HEK293 (cell line): ENCODE results near the gene NF2.
"Not testable (repeated sequence)": the region's sequence is repeated elsewhere in the genome, so short reads cannot be mapped to it uniquely, and the experiment has no call there.

Experiments
- CTCF ChIA-PET: fragments of 350-600 bp; formaldehyde crosslinking; extraction: SDS; loops from one replicate; lab custom pipeline; 2021; ENCODE audit warnings: antibody characterized with exemption; lab: Yijun Ruan, JAX
- POLR2A ChIA-PET: fragments of 300-600 bp; formaldehyde crosslinking; extraction: SDS; loops from one replicate; lab custom pipeline; 2020; ENCODE audit warnings: antibody characterized with exemption, inconsistent platforms; lab: Yijun Ruan, JAX
- H3K27ac ChIP-seq: fragments of 200-500 bp; sonication (Bioruptor generic); 2 replicates; pipeline ENCODE4 v1.5.1; 2014; ENCODE audit warnings: low read depth, low read length, control low read depth, inconsistent platforms; ENCODE audit errors: extremely low read depth
- H3K36me3 ChIP-seq, 2 experiments: fragments of 200-500 bp in 1 of 2; sonication (Bioruptor generic) in 1 of 2; 1 replicate in 1 of 2; 2 replicates in 1 of 2; pipeline ENCODE4 v1.5.1; 2014 to 2017; ENCODE audit warnings: inconsistent platforms in 2 of 2, low read length in 2 of 2; ENCODE audit not compliant: control insufficient read depth in 2 of 2, insufficient read depth in 1 of 2
- H3K4me1 ChIP-seq: fragments of 200-500 bp; sonication (Bioruptor generic); 2 replicates; pipeline ENCODE4 v1.5.1; 2014; ENCODE audit warnings: mild to moderate bottlenecking, low read length, inconsistent platforms; ENCODE audit not compliant: control insufficient read depth, insufficient read depth
- H3K4me3 ChIP-seq: 2 replicates; pipeline ENCODE4 v1.5.1; 2011; ENCODE audit warnings: low read depth, mild to moderate bottlenecking, control low read depth, low read length, moderate library complexity
- H3K9me3 ChIP-seq: fragments of 200-500 bp; sonication (Bioruptor generic); 2 replicates; pipeline ENCODE4 v1.5.1; 2014; ENCODE audit warnings: low read depth, low read length, inconsistent platforms; ENCODE audit not compliant: control insufficient read depth, insufficient read depth
- GLIS2 ChIP-seq: fragments of 450-650 bp; formaldehyde crosslinking; IDR thresholded peaks from 2 replicates; pipeline ENCODE4 v1.5.1; 2016; ENCODE audit warnings: missing biosample characterization, missing genetic modification characterization
- KLF1 ChIP-seq: fragments of 450-650 bp; formaldehyde crosslinking; IDR thresholded peaks from 2 replicates; pipeline ENCODE4 v1.5.1; 2016; ENCODE audit warnings: missing biosample characterization, missing genetic modification characterization
- OVOL3 ChIP-seq: fragments of 450-650 bp; formaldehyde crosslinking; IDR thresholded peaks from 2 replicates; pipeline ENCODE4 v1.5.1; 2016; ENCODE audit warnings: missing biosample characterization, missing genetic modification characterization
- SP2 ChIP-seq: fragments of 450-650 bp; formaldehyde crosslinking; IDR thresholded peaks from 2 replicates; pipeline ENCODE4 v1.5.1; 2016; ENCODE audit warnings: missing biosample characterization, missing genetic modification characterization
- ZBTB20 ChIP-seq: fragments of 450-650 bp; formaldehyde crosslinking; IDR thresholded peaks from 2 replicates; pipeline ENCODE4 v1.5.1; 2016; ENCODE audit warnings: missing biosample characterization, missing genetic modification characterization
- ZEB2 ChIP-seq: fragments of 450-650 bp; formaldehyde crosslinking; IDR thresholded peaks from 2 replicates; pipeline ENCODE4 v1.5.1; 2016; ENCODE audit warnings: missing biosample characterization, missing genetic modification characterization
- ZFP37 ChIP-seq: fragments of 450-650 bp; formaldehyde crosslinking; IDR thresholded peaks from 2 replicates; pipeline ENCODE4 v1.5.1; 2016; ENCODE audit warnings: missing biosample characterization, missing genetic modification characterization
- ZNF121 ChIP-seq: fragments of 450-650 bp; formaldehyde crosslinking; IDR thresholded peaks from 2 replicates; pipeline ENCODE4 v1.5.1; 2016; ENCODE audit warnings: missing biosample characterization, missing genetic modification characterization
- ZNF174 ChIP-seq: fragments of 450-650 bp; formaldehyde crosslinking; IDR thresholded peaks from 2 replicates; pipeline ENCODE4 v1.5.0; 2017; ENCODE audit warnings: missing biosample characterization, mild to moderate bottlenecking, missing genetic modification characterization
- ZNF311 ChIP-seq: fragments of 450-650 bp; formaldehyde crosslinking; IDR thresholded peaks from 2 replicates; pipeline ENCODE4 v1.5.1; 2017; ENCODE audit warnings: missing biosample characterization, missing genetic modification characterization, borderline replicate concordance
- ZNF350 ChIP-seq: fragments of 450-650 bp; formaldehyde crosslinking; IDR thresholded peaks from 2 replicates; pipeline ENCODE4 v1.5.0; 2017; ENCODE audit warnings: missing biosample characterization, mild to moderate bottlenecking, missing genetic modification characterization
- ZNF423 ChIP-seq: fragments of 450-650 bp; formaldehyde crosslinking; IDR thresholded peaks from 2 replicates; pipeline ENCODE4 v1.5.1; 2016; ENCODE audit warnings: missing biosample characterization, missing genetic modification characterization
- ZNF549 ChIP-seq: fragments of 450-650 bp; IDR thresholded peaks from 2 replicates; pipeline ENCODE4 v1.5.1; 2018; ENCODE audit warnings: missing biosample characterization, missing genetic modification characterization, mild to moderate bottlenecking, inconsistent platforms, moderate library complexity
- ZNF626 ChIP-seq: fragments of 450-650 bp; sonication (Bioruptor Pico); formaldehyde crosslinking; IDR thresholded peaks from 2 replicates; pipeline ENCODE4 v1.5.1; 2018; ENCODE audit warnings: missing biosample characterization, missing genetic modification characterization, inconsistent platforms
- ZNF677 ChIP-seq: fragments of 450-650 bp; IDR thresholded peaks from 2 replicates; pipeline ENCODE4 v1.5.0; 2018; ENCODE audit warnings: missing biosample characterization, mild to moderate bottlenecking, missing genetic modification characterization, moderate library complexity
- ZSCAN30 ChIP-seq: fragments of 450-650 bp; IDR thresholded peaks from 2 replicates; pipeline ENCODE4 v1.5.1; 2018; ENCODE audit warnings: missing biosample characterization, mild to moderate bottlenecking, missing genetic modification characterization, moderate library complexity
- TF ChIP-seq, protein P1 (sequence below): fragments of 450-650 bp; formaldehyde crosslinking; IDR thresholded peaks from 2 replicates; pipeline ENCODE4 v1.5.1; 2016; ENCODE audit warnings: missing biosample characterization, missing genetic modification characterization
- TF ChIP-seq, protein P2 (sequence below): fragments of 450-650 bp; formaldehyde crosslinking; IDR thresholded peaks from 2 replicates; pipeline ENCODE4 v1.5.1; 2016; ENCODE audit warnings: missing biosample characterization, missing genetic modification characterization
- TF ChIP-seq, protein P3 (sequence below): fragments of 450-650 bp; formaldehyde crosslinking; conservative IDR thresholded peaks from 2 replicates; pipeline ENCODE4 v1.5.1; 2016; ENCODE audit warnings: low read depth, missing biosample characterization, missing genetic modification characterization
- TF ChIP-seq, protein P4 (sequence below): fragments of 450-650 bp; formaldehyde crosslinking; IDR thresholded peaks from 2 replicates; pipeline ENCODE4 v1.5.1; 2016; ENCODE audit warnings: missing biosample characterization, missing genetic modification characterization
- TF ChIP-seq, protein P5 (sequence below): fragments of 450-650 bp; formaldehyde crosslinking; IDR thresholded peaks from 2 replicates; pipeline ENCODE4 v1.5.1; 2016; ENCODE audit warnings: missing biosample characterization, missing genetic modification characterization

NF2 gene

DNA sequence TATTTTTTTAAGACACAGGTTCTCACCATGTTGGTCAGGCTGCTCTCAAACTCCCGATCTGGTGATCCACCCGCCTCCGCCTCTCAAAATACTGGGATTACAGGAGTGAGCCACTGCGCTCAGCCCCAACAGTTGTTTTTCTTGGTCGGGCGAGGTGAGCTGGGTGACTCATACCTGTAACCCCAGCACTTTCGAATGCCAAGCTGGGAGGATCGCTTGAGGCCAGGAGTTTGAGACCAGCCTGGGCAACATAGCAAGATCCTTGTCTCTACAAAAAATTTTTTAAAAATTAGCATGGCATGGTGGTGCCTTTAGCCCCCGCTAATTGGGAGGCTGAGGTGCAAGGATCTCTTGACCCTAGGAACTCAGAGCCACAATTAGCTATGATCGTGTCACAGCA lies 7.0 kb upstream of the NF2 start:
- ChIA-PET POLR2A (interaction anchor here (0.6 kb wide), 1 partner anchor 18 kb away, joined by 3 read pairs; no protein-coding TSS in a partner anchor), CTCF (interaction anchor here (0.7 to 1.5 kb wide), 7 partner anchors 8 to 492 kb away, joined by 3 to 7 read pairs (median 4); no protein-coding TSS in a partner anchor)
- H3K4me3 ChIP-seq, result no peak overlapping the region
- no peaks in the 10 kb centered on the region for H3K36me3 ChIP-seq
- no peaks in the 10 kb centered on the region for H3K4me1 ChIP-seq
- no peaks in the 10 kb centered on the region for H3K9me3 ChIP-seq
- TF ChIP-seq KLF1 (tag by site-specific recombination) (peak; percentile 41; the same call in 1 of the 2 replicates), ZNF121 (peak; percentile 79)
- TF ChIP-seq, protein P1, sequence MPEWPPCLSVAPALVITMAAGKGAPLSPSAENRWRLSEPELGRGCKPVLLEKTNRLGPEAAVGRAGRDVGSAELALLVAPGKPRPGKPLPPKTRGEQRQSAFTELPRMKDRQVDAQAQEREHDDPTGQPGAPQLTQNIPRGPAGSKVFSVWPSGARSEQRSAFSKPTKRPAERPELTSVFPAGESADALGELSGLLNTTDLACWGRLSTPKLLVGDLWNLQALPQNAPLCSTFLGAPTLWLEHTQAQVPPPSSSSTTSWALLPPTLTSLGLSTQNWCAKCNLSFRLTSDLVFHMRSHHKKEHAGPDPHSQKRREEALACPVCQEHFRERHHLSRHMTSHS, result no peak
- H3K27ac ChIP-seq, result no peak overlapping the region

DNA sequence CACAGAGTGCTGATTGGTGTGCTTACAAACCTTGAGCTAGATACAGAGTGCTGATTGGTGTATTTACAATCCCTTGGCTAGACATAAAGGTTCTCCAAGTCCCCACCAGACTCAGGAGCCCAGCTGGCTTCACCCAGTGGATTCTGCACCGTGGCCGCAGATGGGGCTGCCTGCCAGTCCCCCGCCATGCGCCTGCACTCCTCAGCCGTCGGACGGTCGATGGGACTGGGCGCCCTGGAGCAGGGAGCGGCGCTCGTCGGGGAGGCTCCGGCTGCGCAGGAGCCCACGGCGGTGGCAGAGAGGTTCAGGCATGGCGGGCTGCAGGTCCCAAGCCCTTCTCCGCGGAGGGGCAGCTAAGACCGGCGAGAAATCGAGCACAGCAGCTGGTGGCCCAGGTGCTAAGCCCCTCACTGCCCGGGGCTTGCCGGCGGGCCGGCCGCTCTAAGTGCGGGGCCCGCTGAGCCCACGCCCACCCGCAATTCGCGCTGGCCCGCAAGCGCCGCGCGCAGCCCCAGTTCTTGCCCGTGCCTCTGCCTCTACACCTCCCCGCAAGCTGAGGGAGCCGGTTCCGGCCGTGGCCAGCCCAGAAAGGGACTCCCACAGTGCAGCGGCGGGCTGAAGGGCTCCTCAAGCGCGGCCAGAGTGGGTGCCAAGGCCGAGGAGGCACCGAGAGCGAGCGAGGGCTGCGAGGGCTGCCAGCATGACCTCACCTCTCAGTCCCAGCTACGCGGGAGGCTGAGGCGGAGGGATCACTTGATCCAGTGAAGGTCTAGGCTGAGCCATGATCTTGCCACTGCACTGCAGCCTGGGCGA lies 5.4 kb upstream of the NF2 start:
- H3K27ac ChIP-seq, H3K4me1 ChIP-seq, H3K9me3 ChIP-seq, H3K4me3 ChIP-seq, H3K36me3 ChIP-seq: not testable (repeated sequence)
- ChIA-PET POLR2A (interaction anchor here (1.3 kb wide), 1 partner anchor 44 kb away, joined by 5 read pairs; the partner anchor contains the start of gene THOC5), CTCF (interaction anchor here (0.7 to 1.5 kb wide), 4 partner anchors 9 to 23 kb away, joined by 3 to 7 read pairs (median 4); no protein-coding TSS in a partner anchor)

DNA sequence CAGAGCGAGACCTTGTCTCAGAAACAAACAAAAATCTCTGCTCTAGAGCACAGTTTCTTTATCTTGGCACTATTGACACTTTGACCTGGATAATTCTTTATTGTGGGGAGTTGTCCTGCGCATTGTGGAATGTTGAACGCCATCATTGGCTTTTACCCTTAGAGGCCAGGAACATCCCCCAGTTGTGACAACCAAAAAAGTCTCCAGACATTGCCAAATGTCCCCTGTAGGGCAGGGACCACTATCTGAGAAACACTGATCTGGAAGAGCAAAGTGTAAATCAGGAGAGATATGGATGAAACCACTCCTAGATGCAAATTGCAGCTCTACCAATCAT lies 4.8 kb upstream of the NF2 start:
- POLR2A ChIA-PET, result no interaction called here
- TF ChIP-seq ZNF174 (no peak), GLIS2 (tag by site-specific recombination) (no peak), ZFP37 (no peak), ZSCAN30 (tag by site-specific recombination) (no peak), ZNF549 (no peak), ZBTB20 (tag by site-specific recombination) (no peak), ZNF311 (no peak), SP2 (no peak), ZNF677 (tag by site-specific recombination) (no peak), OVOL3 (no peak), ZNF423 (tag by site-specific recombination) (no peak), ZNF626 (tag by site-specific recombination) (no peak), ZEB2 (no peak), ZNF350 (no peak)
- TF ChIP-seq, protein P2, sequence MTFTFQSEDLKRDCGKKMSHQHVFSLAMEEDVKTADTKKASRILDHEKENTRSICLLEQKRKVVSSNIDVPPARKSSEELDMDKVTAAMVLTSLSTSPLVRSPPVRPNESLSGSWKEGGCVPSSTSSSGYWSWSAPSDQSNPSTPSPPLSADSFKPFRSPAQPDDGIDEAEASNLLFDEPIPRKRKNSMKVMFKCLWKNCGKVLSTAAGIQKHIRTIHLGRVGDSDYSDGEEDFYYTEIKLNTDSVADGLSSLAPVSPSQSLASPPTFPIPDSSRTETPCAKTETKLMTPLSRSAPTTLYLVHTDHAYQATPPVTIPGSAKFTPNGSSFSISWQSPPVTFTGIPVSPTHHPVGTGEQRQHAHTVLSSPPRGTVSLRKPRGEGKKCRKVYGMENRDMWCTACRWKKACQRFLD (tag by site-specific recombination), result no peak
- TF ChIP-seq, protein P3, sequence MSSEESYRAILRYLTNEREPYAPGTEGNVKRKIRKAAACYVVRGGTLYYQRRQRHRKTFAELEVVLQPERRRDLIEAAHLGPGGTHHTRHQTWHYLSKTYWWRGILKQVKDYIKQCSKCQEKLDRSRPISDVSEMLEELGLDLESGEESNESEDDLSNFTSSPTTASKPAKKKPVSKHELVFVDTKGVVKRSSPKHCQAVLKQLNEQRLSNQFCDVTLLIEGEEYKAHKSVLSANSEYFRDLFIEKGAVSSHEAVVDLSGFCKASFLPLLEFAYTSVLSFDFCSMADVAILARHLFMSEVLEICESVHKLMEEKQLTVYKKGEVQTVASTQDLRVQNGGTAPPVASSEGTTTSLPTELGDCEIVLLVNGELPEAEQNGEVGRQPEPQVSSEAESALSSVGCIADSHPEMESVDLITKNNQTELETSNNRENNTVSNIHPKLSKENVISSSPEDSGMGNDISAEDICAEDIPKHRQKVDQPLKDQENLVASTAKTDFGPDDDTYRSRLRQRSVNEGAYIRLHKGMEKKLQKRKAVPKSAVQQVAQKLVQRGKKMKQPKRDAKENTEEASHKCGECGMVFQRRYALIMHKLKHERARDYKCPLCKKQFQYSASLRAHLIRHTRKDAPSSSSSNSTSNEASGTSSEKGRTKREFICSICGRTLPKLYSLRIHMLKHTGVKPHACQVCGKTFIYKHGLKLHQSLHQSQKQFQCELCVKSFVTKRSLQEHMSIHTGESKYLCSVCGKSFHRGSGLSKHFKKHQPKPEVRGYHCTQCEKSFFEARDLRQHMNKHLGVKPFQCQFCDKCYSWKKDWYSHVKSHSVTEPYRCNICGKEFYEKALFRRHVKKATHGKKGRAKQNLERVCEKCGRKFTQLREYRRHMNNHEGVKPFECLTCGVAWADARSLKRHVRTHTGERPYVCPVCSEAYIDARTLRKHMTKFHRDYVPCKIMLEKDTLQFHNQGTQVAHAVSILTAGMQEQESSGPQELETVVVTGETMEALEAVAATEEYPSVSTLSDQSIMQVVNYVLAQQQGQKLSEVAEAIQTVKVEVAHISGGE (tag by site-specific recombination), result no peak
- TF ChIP-seq, protein P4, sequence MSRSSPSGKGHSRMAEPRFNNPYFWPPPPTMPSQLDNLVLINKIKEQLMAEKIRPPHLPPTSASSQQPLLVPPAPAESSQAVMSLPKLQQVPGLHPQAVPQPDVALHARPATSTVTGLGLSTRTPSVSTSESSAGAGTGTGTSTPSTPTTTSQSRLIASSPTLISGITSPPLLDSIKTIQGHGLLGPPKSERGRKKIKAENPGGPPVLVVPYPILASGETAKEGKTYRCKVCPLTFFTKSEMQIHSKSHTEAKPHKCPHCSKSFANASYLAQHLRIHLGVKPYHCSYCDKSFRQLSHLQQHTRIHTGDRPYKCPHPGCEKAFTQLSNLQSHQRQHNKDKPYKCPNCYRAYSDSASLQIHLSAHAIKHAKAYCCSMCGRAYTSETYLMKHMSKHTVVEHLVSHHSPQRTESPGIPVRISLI (tag by site-specific recombination), result no peak
- TF ChIP-seq, protein P5, sequence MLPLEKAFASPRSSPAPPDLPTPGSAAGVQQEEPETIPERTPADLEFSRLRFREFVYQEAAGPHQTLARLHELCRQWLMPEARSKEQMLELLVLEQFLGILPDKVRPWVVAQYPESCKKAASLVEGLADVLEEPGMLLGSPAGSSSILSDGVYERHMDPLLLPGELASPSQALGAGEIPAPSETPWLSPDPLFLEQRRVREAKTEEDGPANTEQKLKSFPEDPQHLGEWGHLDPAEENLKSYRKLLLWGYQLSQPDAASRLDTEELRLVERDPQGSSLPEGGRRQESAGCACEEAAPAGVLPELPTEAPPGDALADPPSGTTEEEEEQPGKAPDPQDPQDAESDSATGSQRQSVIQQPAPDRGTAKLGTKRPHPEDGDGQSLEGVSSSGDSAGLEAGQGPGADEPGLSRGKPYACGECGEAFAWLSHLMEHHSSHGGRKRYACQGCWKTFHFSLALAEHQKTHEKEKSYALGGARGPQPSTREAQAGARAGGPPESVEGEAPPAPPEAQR (tag by site-specific recombination), result no peak
- TF ChIP-seq, all 188 proteins: peak for 0
- CTCF ChIA-PET, result interaction anchor here (0.6 to 1.3 kb wide), 5 partner anchors 8 to 27 kb away, joined by 3 to 8 read pairs (median 4); no protein-coding TSS in a partner anchor

More for the DNA sequence above, 4.8 kb upstream of the NF2 start:
- Histone ChIP-seq H3K9me3 (no peaks in the 10 kb centered on the region), H3K27ac (no peak overlapping the region), H3K4me3 (no peak overlapping the region), H3K4me1 (no peaks in the 10 kb centered on the region), H3K36me3 (no peaks in the 10 kb centered on the region)
